Measurements from ENCODE around the gene CATSPERZ. TPM values are rescaled to one million over a fixed set of nuclear protein-coding genes. Genes with fewer than 3 reads are reported as not detected.

CATSPERZ gene
- total and polyA plus RNA-seq, 2 of the 13 experiments (the other 11 are each of a cell fraction or from before 2014, with no cell fraction given): 0.22 to 0.48 TPM

GRCh38 chr11:64269540-64270220 is 30.5 kb upstream of the CATSPERZ start (continued):
- no peak; the same call in 1 of the 2 replicates for TF ChIP-seq ZNF691 (CRISPR knock-in tag; IDR thresholded peaks at IDR 0.05; ENCODE audit: borderline replicate concordance, low read depth)
- no peak; the same call in 1 of the 2 replicates for TF ChIP-seq ZMAT3 (CRISPR knock-in tag; conservative IDR thresholded peaks at IDR 0.05)
- peak; percentile 95 for TF ChIP-seq HCFC1 (IDR thresholded peaks at IDR 0.05; ENCODE audit: low read depth, low read length)
- TF ChIP-seq ZNF780A (CRISPR knock-in tag; IDR thresholded peaks at IDR 0.05): no peak
- TF ChIP-seq HOXA3 (CRISPR knock-in tag; IDR thresholded peaks at IDR 0.05): peak; percentile 99
- TF ChIP-seq MBNL3 (CRISPR knock-in tag; conservative IDR thresholded peaks at IDR 0.05): no peak
- TF ChIP-seq SMAD1 (CRISPR knock-in tag; IDR thresholded peaks at IDR 0.05; ENCODE audit: borderline replicate concordance, low read depth): no peak
- no peak for TF ChIP-seq TFAP4 (IDR thresholded peaks at IDR 0.05; ENCODE audit: borderline replicate concordance, low read depth)
- peak; percentile 91 for TF ChIP-seq SP2 (CRISPR knock-in tag; IDR thresholded peaks at IDR 0.05)
- no peak for TF ChIP-seq CERS6 (CRISPR knock-in tag; IDR thresholded peaks at IDR 0.05)
- no peak for TF ChIP-seq HES4 (CRISPR knock-in tag; IDR thresholded peaks at IDR 0.05; ENCODE audit: borderline replicate concordance)
- peak; percentile 19; the same call in 1 of the 2 replicates for TF ChIP-seq ZNF572 (CRISPR knock-in tag; IDR thresholded peaks at IDR 0.05)
- no peak for TF ChIP-seq ZNF7 (CRISPR knock-in tag; IDR thresholded peaks at IDR 0.05)
- TF ChIP-seq TEAD3 (CRISPR knock-in tag; optimal IDR thresholded peaks at IDR 0.05; ENCODE audit: borderline replicate concordance): peak; percentile 63
- no peak for TF ChIP-seq NR3C1 (CRISPR knock-in tag; IDR thresholded peaks at IDR 0.05)
- TF ChIP-seq ZNF773 (CRISPR knock-in tag; IDR thresholded peaks at IDR 0.05; ENCODE audit: borderline replicate concordance): no peak
- TF ChIP-seq ARID5B (CRISPR knock-in tag; IDR thresholded peaks at IDR 0.05): no peak; the same call in none of the 2 replicates
- TF ChIP-seq KAT8 (CRISPR knock-in tag; IDR thresholded peaks at IDR 0.05): peak; percentile 97
- TF ChIP-seq MTA3 (CRISPR knock-in tag; IDR thresholded peaks at IDR 0.05): no peak
- 0 out of 2 replicates have a peak, but pooled peaks have one; percentile 29 for TF ChIP-seq ARHGAP35 (CRISPR knock-in tag; IDR thresholded peaks at IDR 0.05; ENCODE audit: borderline replicate concordance)
- TF ChIP-seq NR2F6 (IDR thresholded peaks at IDR 0.05): peak; percentile 52
- peak; percentile 83 for TF ChIP-seq NR2F6 (CRISPR knock-in tag; IDR thresholded peaks at IDR 0.05)
- no peak for TF ChIP-seq SMARCE1 (IDR thresholded peaks at IDR 0.05; ENCODE audit: borderline replicate concordance)
- TF ChIP-seq LCORL (IDR thresholded peaks at IDR 0.05): no peak
- no peak; the same call in none of the 2 replicates for TF ChIP-seq LCORL (CRISPR knock-in tag; IDR thresholded peaks at IDR 0.05)
- TF ChIP-seq REPIN1 (CRISPR knock-in tag; IDR thresholded peaks at IDR 0.05; ENCODE audit: borderline replicate concordance, low read depth): peak; percentile 31; the same call in 1 of the 2 replicates
- no peak; the same call in 1 of the 2 replicates for TF ChIP-seq ZFP37 (CRISPR knock-in tag; IDR thresholded peaks at IDR 0.05; ENCODE audit: borderline replicate concordance)

Data from HepG2 (cell line).